GM23338 (cell line): ENCODE results near the gene SYPL2. TPM values are rescaled to one million over a fixed set of nuclear protein-coding genes. Genes with fewer than 3 reads are reported as not detected.
"Not testable (repeated sequence)": the region's sequence is repeated elsewhere in the genome, so short reads cannot be mapped to it uniquely, and the experiment has no call there.

Experiments
- ATAC-seq: fragments of 200-7000 bp; cut with Tn5 transposase; 3 replicates; pipeline ENCODE4 v1.9.1; 2020
- DNase-seq: peaks from one replicate; pipeline ENCODE4 v3.0.0-alpha.2; 2015; ENCODE audit warnings: low spot score
- H2AFZ ChIP-seq: fragments of 200-600 bp; sonication (generic); 2 replicates; pipeline ENCODE4 v1.8.0; 2016; ENCODE audit warnings: antibody characterized with exemption, mild to moderate bottlenecking, moderate library complexity
- H3F3A ChIP-seq: fragments of 200-600 bp; sonication (generic); replicated peaks from 2 replicates; pipeline ENCODE4 v1.8.0; 2017; ENCODE audit warnings: antibody characterized with exemption, mixed run types, low read depth
- H3K27ac ChIP-seq: fragments of 200-600 bp; sonication (generic); 2 replicates; pipeline ENCODE4 v1.6.1; 2016; ENCODE audit warnings: low read depth
- H3K27me3 ChIP-seq: fragments of 200-600 bp; sonication (generic); 2 replicates; pipeline ENCODE4 v1.8.0; 2016; ENCODE audit warnings: mild to moderate bottlenecking, mixed run types, moderate library complexity; ENCODE audit not compliant: insufficient read depth
- H3K36me3 ChIP-seq: fragments of 200-600 bp; sonication (generic); 2 replicates; pipeline ENCODE4 v1.8.0; 2016; ENCODE audit warnings: mild to moderate bottlenecking; ENCODE audit not compliant: insufficient read depth
- H3K4me1 ChIP-seq: fragments of 200-600 bp; sonication (generic); 2 replicates; pipeline ENCODE4 v1.8.0; 2016; ENCODE audit warnings: mild to moderate bottlenecking, moderate library complexity; ENCODE audit not compliant: insufficient read depth
- H3K4me2 ChIP-seq: fragments of 200-600 bp; sonication (generic); 2 replicates; pipeline ENCODE4 v1.7.1; 2017; ENCODE audit warnings: mixed run types
- H3K4me3 ChIP-seq: fragments of 200-600 bp; sonication (generic); 2 replicates; pipeline ENCODE4 v1.6.1; 2016; ENCODE audit warnings: mixed run types
- H3K79me2 ChIP-seq: fragments of 200-600 bp; sonication (generic); replicated peaks from 2 replicates; pipeline ENCODE4 v1.8.0; 2017; ENCODE audit warnings: mild to moderate bottlenecking; ENCODE audit not compliant: insufficient read depth
- H3K9me2 ChIP-seq: fragments of 200-600 bp; sonication (generic); 2 replicates; pipeline ENCODE4 v1.8.0; 2017; ENCODE audit not compliant: insufficient read depth
- H4K20me1 ChIP-seq: fragments of 200-600 bp; sonication (generic); replicated peaks from 2 replicates; pipeline ENCODE4 v1.8.0; 2017; ENCODE audit warnings: mild to moderate bottlenecking; ENCODE audit not compliant: insufficient read depth
- H3K27ac Mint-ChIP-seq: 2 replicates; pipeline ENCODE4 v1.8.0; 2020; ENCODE audit warnings: inconsistent platforms, mild to moderate bottlenecking, moderate library complexity, mixed read lengths
- H3K27me3 Mint-ChIP-seq: 3 replicates; pipeline ENCODE4 v1.8.0; 2022; ENCODE audit warnings: low read depth, mild to moderate bottlenecking, moderate library complexity, mixed read lengths, inconsistent platforms; ENCODE audit not compliant: insufficient read depth, poor library complexity
- H3K36me3 Mint-ChIP-seq: 3 replicates; pipeline ENCODE4 v1.8.0; 2021; ENCODE audit warnings: low read depth, mild to moderate bottlenecking, inconsistent platforms, moderate library complexity, mixed read lengths
- H3K4me1 Mint-ChIP-seq: 3 replicates; pipeline ENCODE4 v1.8.0; 2020; ENCODE audit warnings: mild to moderate bottlenecking, inconsistent platforms, mixed read lengths
- H3K4me3 Mint-ChIP-seq: 3 replicates; pipeline ENCODE4 v1.8.0; 2021; ENCODE audit warnings: moderate library complexity, mild to moderate bottlenecking, inconsistent platforms, mixed read lengths
- H3K9me3 Mint-ChIP-seq: 3 replicates; pipeline ENCODE4 v1.8.0; 2020; ENCODE audit warnings: moderate library complexity, mild to moderate bottlenecking, inconsistent platforms, mixed read lengths
- CREB1 ChIP-seq: fragments of 250-450 bp; sonication (Bioruptor Pico); IDR thresholded peaks from 2 replicates; pipeline ENCODE4 v1.5.0; 2020; ENCODE audit warnings: low read depth, mild to moderate bottlenecking, moderate library complexity
- EZH2 ChIP-seq: fragments of 200-600 bp; sonication (generic); IDR thresholded peaks from one replicate; pipeline ENCODE4 v1.8.0; 2017; ENCODE audit warnings: antibody characterized with exemption, mild to moderate bottlenecking, low read depth; ENCODE audit not compliant: unreplicated experiment
- EZH2phosphoT487 ChIP-seq: fragments of 200-600 bp; sonication (generic); IDR thresholded peaks from one replicate; pipeline ENCODE4 v1.8.1; 2018; ENCODE audit warnings: antibody characterized with exemption; ENCODE audit not compliant: unreplicated experiment
- JUNB ChIP-seq: IDR thresholded peaks from one replicate; pipeline ENCODE4 v1.6.1; 2016; ENCODE audit warnings: antibody characterized with exemption; ENCODE audit not compliant: unreplicated experiment
- STAT1 ChIP-seq: IDR thresholded peaks from one replicate; pipeline ENCODE4 v1.6.1; 2016; ENCODE audit warnings: antibody characterized with exemption; ENCODE audit not compliant: unreplicated experiment
- ZNF114 ChIP-seq: fragments of 250-450 bp; sonication (Bioruptor Pico); IDR thresholded peaks from 2 replicates; pipeline ENCODE4 v1.5.0; 2020; ENCODE audit warnings: mild to moderate bottlenecking, moderate library complexity
- ZNF331 ChIP-seq: fragments of 250-450 bp; sonication (Bioruptor Pico); IDR thresholded peaks from 2 replicates; pipeline ENCODE4 v1.5.0; 2020; ENCODE audit warnings: low read depth, mild to moderate bottlenecking, moderate library complexity
- polyA plus RNA-seq: library from polyadenylated mRNA; unstranded; fragments of >200 nt; fragmentation: Nextera tagmentation; extraction: Ambion mirVana; gene quantifications from 2 replicates; pipeline ENCODE4 v1.2.1, GENCODE V29; 2016
- total RNA-seq: library from RNA; depleted of rRNA; stranded (reverse); fragments of >200 nt; shearing (Covaris generic); gene quantifications from 2 replicates; pipeline ENCODE4 v1.2.3, GENCODE V29; 2014
- TF ChIP-seq, protein P1 (sequence below): IDR thresholded peaks from 2 replicates; pipeline ENCODE4 v1.6.1; 2016; ENCODE audit warnings: antibody characterized with exemption
- TF ChIP-seq, protein P2 (sequence below), 2 experiments: fragments of 200-600 bp in 1 of 2; sonication (generic) in 1 of 2; conservative IDR thresholded peaks; 2 replicates each; pipeline versions ENCODE4 v1.5.1 to v1.6.1; 2016 to 2017; ENCODE audit warnings: antibody characterized with exemption in 2 of 2, low read depth in 2 of 2, mild to moderate bottlenecking in 2 of 2, moderate library complexity in 1 of 2
- TF ChIP-seq, protein P3 (sequence below): fragments of 250-450 bp; sonication (Bioruptor Pico); IDR thresholded peaks from 2 replicates; pipeline ENCODE4 v1.5.0; 2020; ENCODE audit warnings: mild to moderate bottlenecking, moderate library complexity

The SYPL2 gene
- total and polyA plus RNA-seq, 2 experiments from 2014 or later: 0.40 to 0.49 TPM

DNA sequence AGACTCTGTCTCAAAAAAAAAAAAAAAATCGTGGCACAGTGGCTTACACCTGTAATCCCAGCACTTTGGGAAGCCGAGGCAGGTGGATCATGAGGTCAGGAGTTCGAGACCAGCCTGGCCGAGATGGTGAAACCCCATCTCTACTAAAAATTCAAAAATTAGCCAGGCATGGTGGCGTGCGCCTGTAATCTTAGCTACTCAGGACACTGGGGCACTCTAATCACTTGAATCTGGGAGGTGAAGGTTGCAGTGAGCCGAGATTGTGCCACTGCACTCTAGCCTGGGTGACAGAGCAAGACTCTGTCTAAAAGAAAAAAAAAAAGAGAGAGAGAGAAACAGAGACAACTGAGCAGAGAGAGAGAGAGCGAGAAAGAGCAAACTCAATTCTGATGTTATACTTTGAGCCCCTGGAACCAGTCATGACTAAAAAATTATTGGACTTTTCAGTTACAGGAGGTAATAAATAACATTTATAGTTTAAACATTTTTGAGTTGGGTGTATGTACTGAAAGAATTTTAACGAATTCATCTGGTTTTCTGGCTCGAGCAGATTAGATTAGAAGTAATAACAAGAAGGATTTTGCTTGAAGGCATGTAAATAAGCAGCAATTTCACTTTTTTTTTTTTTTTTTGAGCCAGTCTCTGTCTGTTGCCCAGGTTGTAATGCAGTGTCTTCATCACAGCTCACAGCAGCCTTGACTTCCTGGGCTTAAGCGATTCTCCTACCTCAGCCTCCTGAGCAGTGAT, 20.2 kb upstream of the SYPL2 start:
- H3K4me2 ChIP-seq, H3K4me3 Mint-ChIP-seq, H3K4me1 Mint-ChIP-seq, H3K27me3 ChIP-seq, H3K9me3 Mint-ChIP-seq, H3K9me2 ChIP-seq, H3K27me3 Mint-ChIP-seq, H3K79me2 ChIP-seq, DNase-seq, H4K20me1 ChIP-seq, H3K4me1 ChIP-seq, H3K27ac Mint-ChIP-seq, H3K27ac ChIP-seq, H3K4me3 ChIP-seq, H2AFZ ChIP-seq, ATAC-seq, H3F3A ChIP-seq, H3K36me3 Mint-ChIP-seq, H3K36me3 ChIP-seq: not testable (repeated sequence)

DNA sequence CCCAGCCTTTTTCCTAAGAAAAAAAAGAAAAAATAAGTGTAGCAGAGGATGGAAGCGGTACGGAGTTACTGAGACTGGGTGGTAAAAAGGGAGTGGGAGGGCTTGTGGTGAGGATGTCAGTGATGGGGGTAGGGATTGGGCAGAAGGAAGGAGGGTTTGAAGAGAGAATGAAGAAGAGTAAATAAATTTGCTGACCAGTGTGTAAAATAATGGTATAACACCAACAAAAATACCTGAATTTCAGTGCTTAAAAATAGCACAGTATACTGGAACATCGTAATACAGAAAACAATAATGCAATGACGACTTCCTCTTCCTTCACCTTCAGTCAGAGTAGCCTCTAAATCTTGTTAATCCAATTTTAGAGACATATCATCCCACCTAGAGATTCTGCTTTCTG, 18.8 kb upstream of the SYPL2 start:
- ATAC-seq: no peak
- TF ChIP-seq EZH2: no peak
- TF ChIP-seq, protein P1, sequence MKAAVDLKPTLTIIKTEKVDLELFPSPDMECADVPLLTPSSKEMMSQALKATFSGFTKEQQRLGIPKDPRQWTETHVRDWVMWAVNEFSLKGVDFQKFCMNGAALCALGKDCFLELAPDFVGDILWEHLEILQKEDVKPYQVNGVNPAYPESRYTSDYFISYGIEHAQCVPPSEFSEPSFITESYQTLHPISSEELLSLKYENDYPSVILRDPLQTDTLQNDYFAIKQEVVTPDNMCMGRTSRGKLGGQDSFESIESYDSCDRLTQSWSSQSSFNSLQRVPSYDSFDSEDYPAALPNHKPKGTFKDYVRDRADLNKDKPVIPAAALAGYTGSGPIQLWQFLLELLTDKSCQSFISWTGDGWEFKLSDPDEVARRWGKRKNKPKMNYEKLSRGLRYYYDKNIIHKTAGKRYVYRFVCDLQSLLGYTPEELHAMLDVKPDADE: no peak
- TF ChIP-seq, protein P2, sequence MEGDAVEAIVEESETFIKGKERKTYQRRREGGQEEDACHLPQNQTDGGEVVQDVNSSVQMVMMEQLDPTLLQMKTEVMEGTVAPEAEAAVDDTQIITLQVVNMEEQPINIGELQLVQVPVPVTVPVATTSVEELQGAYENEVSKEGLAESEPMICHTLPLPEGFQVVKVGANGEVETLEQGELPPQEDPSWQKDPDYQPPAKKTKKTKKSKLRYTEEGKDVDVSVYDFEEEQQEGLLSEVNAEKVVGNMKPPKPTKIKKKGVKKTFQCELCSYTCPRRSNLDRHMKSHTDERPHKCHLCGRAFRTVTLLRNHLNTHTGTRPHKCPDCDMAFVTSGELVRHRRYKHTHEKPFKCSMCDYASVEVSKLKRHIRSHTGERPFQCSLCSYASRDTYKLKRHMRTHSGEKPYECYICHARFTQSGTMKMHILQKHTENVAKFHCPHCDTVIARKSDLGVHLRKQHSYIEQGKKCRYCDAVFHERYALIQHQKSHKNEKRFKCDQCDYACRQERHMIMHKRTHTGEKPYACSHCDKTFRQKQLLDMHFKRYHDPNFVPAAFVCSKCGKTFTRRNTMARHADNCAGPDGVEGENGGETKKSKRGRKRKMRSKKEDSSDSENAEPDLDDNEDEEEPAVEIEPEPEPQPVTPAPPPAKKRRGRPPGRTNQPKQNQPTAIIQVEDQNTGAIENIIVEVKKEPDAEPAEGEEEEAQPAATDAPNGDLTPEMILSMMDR (conservative IDR thresholded peaks at IDR 0.05; ENCODE audit: low read depth in 2 of 2): no peak
- TF ChIP-seq CREB1 (CRISPR knock-in tag): no peak
- no peak for TF ChIP-seq ZNF331 (CRISPR knock-in tag)
- TF ChIP-seq ZNF114 (CRISPR knock-in tag): no peak
- no peak for TF ChIP-seq JUNB
- TF ChIP-seq EZH2phosphoT487: no peak
- TF ChIP-seq, protein P3, sequence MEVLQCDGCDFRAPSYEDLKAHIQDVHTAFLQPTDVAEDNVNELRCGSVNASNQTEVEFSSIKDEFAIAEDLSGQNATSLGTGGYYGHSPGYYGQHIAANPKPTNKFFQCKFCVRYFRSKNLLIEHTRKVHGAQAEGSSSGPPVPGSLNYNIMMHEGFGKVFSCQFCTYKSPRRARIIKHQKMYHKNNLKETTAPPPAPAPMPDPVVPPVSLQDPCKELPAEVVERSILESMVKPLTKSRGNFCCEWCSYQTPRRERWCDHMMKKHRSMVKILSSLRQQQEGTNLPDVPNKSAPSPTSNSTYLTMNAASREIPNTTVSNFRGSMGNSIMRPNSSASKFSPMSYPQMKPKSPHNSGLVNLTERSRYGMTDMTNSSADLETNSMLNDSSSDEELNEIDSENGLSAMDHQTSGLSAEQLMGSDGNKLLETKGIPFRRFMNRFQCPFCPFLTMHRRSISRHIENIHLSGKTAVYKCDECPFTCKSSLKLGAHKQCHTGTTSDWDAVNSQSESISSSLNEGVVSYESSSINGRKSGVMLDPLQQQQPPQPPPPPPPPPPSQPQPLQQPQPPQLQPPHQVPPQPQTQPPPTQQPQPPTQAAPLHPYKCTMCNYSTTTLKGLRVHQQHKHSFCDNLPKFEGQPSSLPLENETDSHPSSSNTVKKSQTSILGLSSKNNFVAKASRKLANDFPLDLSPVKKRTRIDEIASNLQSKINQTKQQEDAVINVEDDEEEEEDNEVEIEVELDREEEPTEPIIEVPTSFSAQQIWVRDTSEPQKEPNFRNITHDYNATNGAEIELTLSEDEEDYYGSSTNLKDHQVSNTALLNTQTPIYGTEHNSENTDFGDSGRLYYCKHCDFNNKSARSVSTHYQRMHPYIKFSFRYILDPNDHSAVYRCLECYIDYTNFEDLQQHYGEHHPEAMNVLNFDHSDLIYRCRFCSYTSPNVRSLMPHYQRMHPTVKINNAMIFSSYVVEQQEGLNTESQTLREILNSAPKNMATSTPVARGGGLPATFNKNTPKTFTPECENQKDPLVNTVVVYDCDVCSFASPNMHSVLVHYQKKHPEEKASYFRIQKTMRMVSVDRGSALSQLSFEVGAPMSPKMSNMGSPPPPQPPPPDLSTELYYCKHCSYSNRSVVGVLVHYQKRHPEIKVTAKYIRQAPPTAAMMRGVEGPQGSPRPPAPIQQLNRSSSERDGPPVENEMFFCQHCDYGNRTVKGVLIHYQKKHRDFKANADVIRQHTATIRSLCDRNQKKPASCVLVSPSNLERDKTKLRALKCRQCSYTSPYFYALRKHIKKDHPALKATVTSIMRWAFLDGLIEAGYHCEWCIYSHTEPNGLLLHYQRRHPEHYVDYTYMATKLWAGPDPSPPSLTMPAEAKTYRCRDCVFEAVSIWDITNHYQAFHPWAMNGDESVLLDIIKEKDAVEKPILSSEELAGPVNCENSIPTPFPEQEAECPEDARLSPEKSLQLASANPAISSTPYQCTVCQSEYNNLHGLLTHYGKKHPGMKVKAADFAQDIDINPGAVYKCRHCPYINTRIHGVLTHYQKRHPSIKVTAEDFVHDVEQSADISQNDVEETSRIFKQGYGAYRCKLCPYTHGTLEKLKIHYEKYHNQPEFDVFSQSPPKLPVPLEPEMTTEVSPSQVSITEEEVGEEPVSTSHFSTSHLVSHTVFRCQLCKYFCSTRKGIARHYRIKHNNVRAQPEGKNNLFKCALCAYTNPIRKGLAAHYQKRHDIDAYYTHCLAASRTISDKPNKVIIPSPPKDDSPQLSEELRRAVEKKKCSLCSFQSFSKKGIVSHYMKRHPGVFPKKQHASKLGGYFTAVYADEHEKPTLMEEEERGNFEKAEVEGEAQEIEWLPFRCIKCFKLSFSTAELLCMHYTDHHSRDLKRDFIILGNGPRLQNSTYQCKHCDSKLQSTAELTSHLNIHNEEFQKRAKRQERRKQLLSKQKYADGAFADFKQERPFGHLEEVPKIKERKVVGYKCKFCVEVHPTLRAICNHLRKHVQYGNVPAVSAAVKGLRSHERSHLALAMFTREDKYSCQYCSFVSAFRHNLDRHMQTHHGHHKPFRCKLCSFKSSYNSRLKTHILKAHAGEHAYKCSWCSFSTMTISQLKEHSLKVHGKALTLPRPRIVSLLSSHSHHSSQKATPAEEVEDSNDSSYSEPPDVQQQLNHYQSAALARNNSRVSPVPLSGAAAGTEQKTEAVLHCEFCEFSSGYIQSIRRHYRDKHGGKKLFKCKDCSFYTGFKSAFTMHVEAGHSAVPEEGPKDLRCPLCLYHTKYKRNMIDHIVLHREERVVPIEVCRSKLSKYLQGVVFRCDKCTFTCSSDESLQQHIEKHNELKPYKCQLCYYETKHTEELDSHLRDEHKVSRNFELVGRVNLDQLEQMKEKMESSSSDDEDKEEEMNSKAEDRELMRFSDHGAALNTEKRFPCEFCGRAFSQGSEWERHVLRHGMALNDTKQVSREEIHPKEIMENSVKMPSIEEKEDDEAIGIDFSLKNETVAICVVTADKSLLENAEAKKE (CRISPR knock-in tag): no peak
- TF ChIP-seq STAT1: no peak

More for the DNA sequence above, 18.8 kb upstream of the SYPL2 start:
- no peak overlapping the region for H3K27ac Mint-ChIP-seq
- Histone ChIP-seq H3K36me3 (no peaks in the 10 kb centered on the region), H3K4me3 (no peak overlapping the region), H4K20me1 (no peaks in the 10 kb centered on the region), H3K27ac (no peak overlapping the region), H2AFZ (no peak overlapping the region), H3K4me2 (no peak overlapping the region), H3K27me3 (no peaks in the 10 kb centered on the region), H3F3A (no peaks in the 10 kb centered on the region), H3K9me2 (no peaks in the 10 kb centered on the region), H3K4me1 (no peaks in the 10 kb centered on the region), H3K79me2 (no peaks in the 10 kb centered on the region)
- 0 out of 3 replicates have a peak, but pooled peaks cover 6% of the 10 kb centered on the region for H3K9me3 Mint-ChIP-seq
- H3K4me1 Mint-ChIP-seq: no peaks in the 10 kb centered on the region
- peaks cover 3% of the 10 kb centered on the region for H3K27me3 Mint-ChIP-seq
- no peak overlapping the region for H3K4me3 Mint-ChIP-seq
- no peaks in the 10 kb centered on the region for H3K36me3 Mint-ChIP-seq
- DNase-seq: no peak
